HepG2 (cell line): Measurements from ENCODE around the gene NELFCD. TPM values are rescaled to one million over a fixed set of nuclear protein-coding genes. Genes with fewer than 3 reads are reported as not detected.
A peak's percentile ranks its signal among the peaks of the same experiment; 100 is the strongest.

Experiments used
- ASH2L ChIP-seq: fragments of 300-600, 200-600 bp; sonication (generic); IDR thresholded peaks from 2 replicates; pipeline ENCODE4 v1.7.0; 2017; ENCODE audit warnings: low read depth, mild to moderate bottlenecking, moderate library complexity, mixed read lengths, low read length; ENCODE audit not compliant: insufficient read length
- HDAC1 ChIP-seq: sonication (generic); formaldehyde crosslinking; IDR thresholded peaks from 2 replicates; pipeline ENCODE4 v1.5.1; 2020; ENCODE audit warnings: mild to moderate bottlenecking, missing genetic modification reagents
- KAT8 ChIP-seq: IDR thresholded peaks from 2 replicates; pipeline ENCODE4 v1.6.1; 2016; ENCODE audit warnings: missing genetic modification reagents, missing compliant biosample characterization
- NRL ChIP-seq: sonication (generic); formaldehyde crosslinking; IDR thresholded peaks from 2 replicates; pipeline ENCODE4 v1.5.0; 2020; ENCODE audit warnings: missing genetic modification reagents, mild to moderate bottlenecking, moderate library complexity, borderline replicate concordance
- PAXIP1 ChIP-seq: sonication (generic); formaldehyde crosslinking; conservative IDR thresholded peaks from 2 replicates; pipeline ENCODE4 v1.4.0; 2020; ENCODE audit warnings: mild to moderate bottlenecking, missing genetic modification reagents, moderate library complexity
- ZBTB3 ChIP-seq: sonication (generic); formaldehyde crosslinking; IDR thresholded peaks from 2 replicates; pipeline ENCODE4 v1.4.0; 2020; ENCODE audit warnings: low read depth, mild to moderate bottlenecking, moderate library complexity, missing genetic modification reagents, borderline replicate concordance
- ZNF101 ChIP-seq: sonication (generic); formaldehyde crosslinking; IDR thresholded peaks from 2 replicates; pipeline ENCODE4 v1.4.0; 2020; ENCODE audit warnings: mild to moderate bottlenecking, low read depth, missing genetic modification reagents, borderline replicate concordance
- ZNF124 ChIP-seq: sonication (generic); formaldehyde crosslinking; IDR thresholded peaks from 2 replicates; pipeline ENCODE4 v1.4.0; 2020; ENCODE audit warnings: missing genetic modification reagents
- ZNF180 ChIP-seq: sonication (generic); formaldehyde crosslinking; IDR thresholded peaks from 2 replicates; pipeline ENCODE4 v1.4.0; 2020; ENCODE audit warnings: low read depth, missing genetic modification reagents, borderline replicate concordance
- ZSCAN9 ChIP-seq: IDR thresholded peaks from 2 replicates; pipeline ENCODE4 v1.6.1; 2016; ENCODE audit warnings: borderline replicate concordance
- polyA plus RNA-seq, 8 experiments: library from polyadenylated mRNA; depleted of rRNA in 3 of 8; stranded (reverse) in 7 of 8; unstranded in 1 of 8; fragments of >200 nt; fragmentation: Illumina TruSeq in 4 of 8; extraction: Trizol in 4 of 8; gene quantifications; 2 replicates each; pipeline versions ENCODE4 v1.2.1 to v1.2.3, GENCODE V29; 2011 to 2016; ENCODE audit warnings: low read depth in 4 of 8, missing spikeins in 1 of 8, mixed read lengths in 1 of 8; ENCODE audit not compliant: insufficient read depth in 1 of 8
- total RNA-seq, 5 experiments: library from RNA; depleted of rRNA; stranded (reverse); fragments of >200 nt; fragmentation: Illumina TruSeq; extraction: Trizol; gene quantifications; 2 replicates each; pipeline ENCODE4 v1.2.3, GENCODE V29; 2016; ENCODE audit warnings: low read depth in 1 of 5
- TF ChIP-seq, protein P1 (sequence below): sonication (generic); formaldehyde crosslinking; IDR thresholded peaks from 2 replicates; pipeline ENCODE4 v1.4.0; 2020; ENCODE audit warnings: mild to moderate bottlenecking, missing genetic modification reagents
- TF ChIP-seq, protein P2 (sequence below), 2 experiments: sonication (generic) in 1 of 2; formaldehyde crosslinking in 1 of 2; IDR thresholded peaks; 2 replicates each; pipeline versions ENCODE4 v1.4.0 to v1.6.1; 2016 to 2020; ENCODE audit warnings: borderline replicate concordance in 1 of 2, low read depth in 1 of 2, mild to moderate bottlenecking in 1 of 2, missing genetic modification reagents in 1 of 2
- TF ChIP-seq, protein P3 (sequence below): IDR thresholded peaks from 2 replicates; pipeline ENCODE4 v1.6.1; 2016; ENCODE audit warnings: control low read depth

NELFCD gene
- total and polyA plus RNA-seq, 2 of the 13 experiments (the other 11 are each of a cell fraction or from before 2014, with no cell fraction given): 159 to 203 TPM

DNA sequence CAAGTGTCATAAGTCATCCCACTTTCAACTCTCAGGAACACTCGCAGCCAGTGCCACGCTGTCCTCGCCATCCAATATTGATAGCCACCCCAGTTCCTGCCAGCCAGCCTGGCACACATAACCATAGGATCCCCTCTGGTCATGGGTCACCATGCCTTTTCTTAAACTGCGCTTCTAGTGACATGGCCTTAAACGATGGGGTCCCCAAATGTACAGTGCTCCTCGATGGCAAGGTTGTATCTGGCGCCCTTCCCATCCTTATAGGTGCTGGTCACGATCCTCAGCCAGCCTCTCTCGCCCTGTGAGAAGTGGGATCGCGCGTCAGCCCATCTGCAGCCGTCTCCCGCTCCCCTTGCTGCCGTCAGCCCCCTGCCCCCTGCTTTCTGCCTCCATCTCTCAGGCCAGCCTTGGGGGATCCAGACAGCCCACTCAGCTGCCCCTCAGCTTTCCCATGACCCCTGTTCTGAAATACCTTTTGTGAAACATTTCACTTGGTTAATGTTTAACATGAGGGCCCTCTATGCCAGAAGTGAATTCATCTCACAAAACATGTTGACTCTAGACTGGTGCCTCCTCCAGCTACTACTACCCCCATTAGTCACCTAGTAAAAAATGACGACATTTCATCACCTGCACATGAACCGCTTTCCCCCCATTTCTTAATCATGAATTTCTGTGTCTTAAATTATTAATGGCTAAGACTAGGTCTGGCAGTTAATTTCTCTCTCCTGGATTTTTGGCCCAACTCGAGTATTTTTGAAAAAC is 14.6 kb downstream of the NELFCD start (continued):
- peak; percentile 94 for TF ChIP-seq PAXIP1 (CRISPR knock-in tag)
- TF ChIP-seq, protein P1, sequence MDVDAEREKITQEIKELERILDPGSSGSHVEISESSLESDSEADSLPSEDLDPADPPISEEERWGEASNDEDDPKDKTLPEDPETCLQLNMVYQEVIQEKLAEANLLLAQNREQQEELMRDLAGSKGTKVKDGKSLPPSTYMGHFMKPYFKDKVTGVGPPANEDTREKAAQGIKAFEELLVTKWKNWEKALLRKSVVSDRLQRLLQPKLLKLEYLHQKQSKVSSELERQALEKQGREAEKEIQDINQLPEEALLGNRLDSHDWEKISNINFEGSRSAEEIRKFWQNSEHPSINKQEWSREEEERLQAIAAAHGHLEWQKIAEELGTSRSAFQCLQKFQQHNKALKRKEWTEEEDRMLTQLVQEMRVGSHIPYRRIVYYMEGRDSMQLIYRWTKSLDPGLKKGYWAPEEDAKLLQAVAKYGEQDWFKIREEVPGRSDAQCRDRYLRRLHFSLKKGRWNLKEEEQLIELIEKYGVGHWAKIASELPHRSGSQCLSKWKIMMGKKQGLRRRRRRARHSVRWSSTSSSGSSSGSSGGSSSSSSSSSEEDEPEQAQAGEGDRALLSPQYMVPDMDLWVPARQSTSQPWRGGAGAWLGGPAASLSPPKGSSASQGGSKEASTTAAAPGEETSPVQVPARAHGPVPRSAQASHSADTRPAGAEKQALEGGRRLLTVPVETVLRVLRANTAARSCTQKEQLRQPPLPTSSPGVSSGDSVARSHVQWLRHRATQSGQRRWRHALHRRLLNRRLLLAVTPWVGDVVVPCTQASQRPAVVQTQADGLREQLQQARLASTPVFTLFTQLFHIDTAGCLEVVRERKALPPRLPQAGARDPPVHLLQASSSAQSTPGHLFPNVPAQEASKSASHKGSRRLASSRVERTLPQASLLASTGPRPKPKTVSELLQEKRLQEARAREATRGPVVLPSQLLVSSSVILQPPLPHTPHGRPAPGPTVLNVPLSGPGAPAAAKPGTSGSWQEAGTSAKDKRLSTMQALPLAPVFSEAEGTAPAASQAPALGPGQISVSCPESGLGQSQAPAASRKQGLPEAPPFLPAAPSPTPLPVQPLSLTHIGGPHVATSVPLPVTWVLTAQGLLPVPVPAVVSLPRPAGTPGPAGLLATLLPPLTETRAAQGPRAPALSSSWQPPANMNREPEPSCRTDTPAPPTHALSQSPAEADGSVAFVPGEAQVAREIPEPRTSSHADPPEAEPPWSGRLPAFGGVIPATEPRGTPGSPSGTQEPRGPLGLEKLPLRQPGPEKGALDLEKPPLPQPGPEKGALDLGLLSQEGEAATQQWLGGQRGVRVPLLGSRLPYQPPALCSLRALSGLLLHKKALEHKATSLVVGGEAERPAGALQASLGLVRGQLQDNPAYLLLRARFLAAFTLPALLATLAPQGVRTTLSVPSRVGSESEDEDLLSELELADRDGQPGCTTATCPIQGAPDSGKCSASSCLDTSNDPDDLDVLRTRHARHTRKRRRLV (CRISPR knock-in tag): no peak
- TF ChIP-seq ZBTB3: no peak
- TF ChIP-seq, protein P2, sequence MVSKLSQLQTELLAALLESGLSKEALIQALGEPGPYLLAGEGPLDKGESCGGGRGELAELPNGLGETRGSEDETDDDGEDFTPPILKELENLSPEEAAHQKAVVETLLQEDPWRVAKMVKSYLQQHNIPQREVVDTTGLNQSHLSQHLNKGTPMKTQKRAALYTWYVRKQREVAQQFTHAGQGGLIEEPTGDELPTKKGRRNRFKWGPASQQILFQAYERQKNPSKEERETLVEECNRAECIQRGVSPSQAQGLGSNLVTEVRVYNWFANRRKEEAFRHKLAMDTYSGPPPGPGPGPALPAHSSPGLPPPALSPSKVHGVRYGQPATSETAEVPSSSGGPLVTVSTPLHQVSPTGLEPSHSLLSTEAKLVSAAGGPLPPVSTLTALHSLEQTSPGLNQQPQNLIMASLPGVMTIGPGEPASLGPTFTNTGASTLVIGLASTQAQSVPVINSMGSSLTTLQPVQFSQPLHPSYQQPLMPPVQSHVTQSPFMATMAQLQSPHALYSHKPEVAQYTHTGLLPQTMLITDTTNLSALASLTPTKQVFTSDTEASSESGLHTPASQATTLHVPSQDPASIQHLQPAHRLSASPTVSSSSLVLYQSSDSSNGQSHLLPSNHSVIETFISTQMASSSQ (IDR thresholded peaks at IDR 0.05; ENCODE audit: low read depth): peak; percentile 98
- TF ChIP-seq, protein P2 (CRISPR knock-in tag; IDR thresholded peaks at IDR 0.05; ENCODE audit: borderline replicate concordance): peak; percentile 98
- TF ChIP-seq, protein P3, sequence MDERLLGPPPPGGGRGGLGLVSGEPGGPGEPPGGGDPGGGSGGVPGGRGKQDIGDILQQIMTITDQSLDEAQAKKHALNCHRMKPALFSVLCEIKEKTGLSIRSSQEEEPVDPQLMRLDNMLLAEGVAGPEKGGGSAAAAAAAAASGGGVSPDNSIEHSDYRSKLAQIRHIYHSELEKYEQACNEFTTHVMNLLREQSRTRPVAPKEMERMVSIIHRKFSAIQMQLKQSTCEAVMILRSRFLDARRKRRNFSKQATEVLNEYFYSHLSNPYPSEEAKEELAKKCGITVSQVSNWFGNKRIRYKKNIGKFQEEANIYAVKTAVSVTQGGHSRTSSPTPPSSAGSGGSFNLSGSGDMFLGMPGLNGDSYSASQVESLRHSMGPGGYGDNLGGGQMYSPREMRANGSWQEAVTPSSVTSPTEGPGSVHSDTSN (CRISPR knock-in tag): no peak
- peak; percentile 38; the same call in 1 of the 2 replicates for TF ChIP-seq KAT8
- TF ChIP-seq ZNF101 (CRISPR knock-in tag): no peak
- peak; percentile 63 for TF ChIP-seq HDAC1 (CRISPR knock-in tag)
- 0 out of 2 replicates have a peak, but pooled peaks have one; percentile 48 for TF ChIP-seq NRL (CRISPR knock-in tag)
- TF ChIP-seq ASH2L: peak; percentile 49
- no peak for TF ChIP-seq ZSCAN9
- TF ChIP-seq ZNF180 (CRISPR knock-in tag): no peak
- TF ChIP-seq ZNF124 (CRISPR knock-in tag): peak; percentile 36; the same call in 1 of the 2 replicates
